Measurements from ENCODE around the gene MAGI2. TPM values are rescaled to one million over a fixed set of nuclear protein-coding genes. Genes with fewer than 3 reads are reported as not detected.

The MAGI2 gene
- total and polyA plus RNA-seq, 2 donors (not counting 3 experiments of a cell fraction or from before 2014, with no cell fraction given): 0.28 to 6.0 TPM

DNA sequence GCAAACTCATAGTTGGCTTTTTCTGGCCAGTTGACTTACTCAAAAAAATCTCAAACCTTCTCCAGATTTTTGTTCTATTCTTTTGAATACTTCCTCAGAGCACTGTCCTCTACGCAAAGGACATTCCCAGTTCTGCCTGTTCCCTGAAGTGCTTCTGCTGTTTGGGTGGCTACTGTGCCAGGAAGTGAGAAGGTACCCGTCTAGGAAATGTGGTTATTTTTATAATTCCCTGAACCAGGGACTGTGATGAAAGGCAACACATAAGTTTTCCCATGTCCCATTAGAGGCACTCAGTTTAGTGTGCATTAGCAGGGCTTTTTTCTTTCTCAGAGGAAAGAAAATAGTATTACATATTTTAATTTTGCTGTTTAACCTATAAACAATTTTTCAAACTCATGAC, 1284.6 kb downstream of the MAGI2 start:
- dilution Hi-C loops (cut with MboI; ENCODE audit: extremely low pct_ligation_motif_present, low sequenced_read_pairs) (no loop called here), intact Hi-C loops (cut with micrococcal nuclease) (no loop called here)
- no peaks in the 10 kb centered on the region for H3K27me3 ChIP-seq (ENCODE audit: control insufficient read depth in 2 of 2, insufficient read depth in 2 of 2, low read length in 2 of 2)
- POLR2A ChIA-PET: no interaction called here
- no peaks in the 10 kb centered on the region for H3K79me2 ChIP-seq (ENCODE audit: control insufficient read depth, insufficient read depth, low read length)
- no peak overlapping the region for H3K4me2 ChIP-seq (ENCODE audit: insufficient read depth, low read length)
- no peaks in the 10 kb centered on the region for H3K9me1 ChIP-seq (replicated peaks; ENCODE audit: control insufficient read depth, extremely low read depth, insufficient read depth, low read length)
- H3K4me3 ChIP-seq (replicated peaks in 1 of 3; ENCODE audit: insufficient read depth in 1 of 3, low read depth in 1 of 3, low read length in 3 of 3): no peak overlapping the region
- no TSS peak for BruUV-seq (replicated peaks)
- CTCF ChIA-PET: no interaction called here
- DNase-seq (ENCODE audit: low read depth, low spot score): no peak
- no peak for FAIRE-seq
- H3K9me3 ChIP-seq (replicated peaks; ENCODE audit: control insufficient read depth, insufficient read depth, low read length): no peaks in the 10 kb centered on the region
- TF ChIP-seq, protein P1, sequence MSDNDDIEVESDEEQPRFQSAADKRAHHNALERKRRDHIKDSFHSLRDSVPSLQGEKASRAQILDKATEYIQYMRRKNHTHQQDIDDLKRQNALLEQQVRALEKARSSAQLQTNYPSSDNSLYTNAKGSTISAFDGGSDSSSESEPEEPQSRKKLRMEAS (IDR thresholded peaks at IDR 0.05; ENCODE audit: insufficient read depth, insufficient read length): no peak
- TF ChIP-seq, protein P2, sequence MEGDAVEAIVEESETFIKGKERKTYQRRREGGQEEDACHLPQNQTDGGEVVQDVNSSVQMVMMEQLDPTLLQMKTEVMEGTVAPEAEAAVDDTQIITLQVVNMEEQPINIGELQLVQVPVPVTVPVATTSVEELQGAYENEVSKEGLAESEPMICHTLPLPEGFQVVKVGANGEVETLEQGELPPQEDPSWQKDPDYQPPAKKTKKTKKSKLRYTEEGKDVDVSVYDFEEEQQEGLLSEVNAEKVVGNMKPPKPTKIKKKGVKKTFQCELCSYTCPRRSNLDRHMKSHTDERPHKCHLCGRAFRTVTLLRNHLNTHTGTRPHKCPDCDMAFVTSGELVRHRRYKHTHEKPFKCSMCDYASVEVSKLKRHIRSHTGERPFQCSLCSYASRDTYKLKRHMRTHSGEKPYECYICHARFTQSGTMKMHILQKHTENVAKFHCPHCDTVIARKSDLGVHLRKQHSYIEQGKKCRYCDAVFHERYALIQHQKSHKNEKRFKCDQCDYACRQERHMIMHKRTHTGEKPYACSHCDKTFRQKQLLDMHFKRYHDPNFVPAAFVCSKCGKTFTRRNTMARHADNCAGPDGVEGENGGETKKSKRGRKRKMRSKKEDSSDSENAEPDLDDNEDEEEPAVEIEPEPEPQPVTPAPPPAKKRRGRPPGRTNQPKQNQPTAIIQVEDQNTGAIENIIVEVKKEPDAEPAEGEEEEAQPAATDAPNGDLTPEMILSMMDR (IDR thresholded peaks at IDR 0.05; ENCODE audit: extremely low read depth in 1 of 2, insufficient read depth in 1 of 2, low read depth in 1 of 2, low read length in 2 of 2): no peak
- no peak for TF ChIP-seq POLR2AphosphoS5 (IDR thresholded peaks at IDR 0.05; ENCODE audit: insufficient read depth, low read depth, low read length)
- TF ChIP-seq FOS (IDR thresholded peaks at IDR 0.05; ENCODE audit: borderline replicate concordance, insufficient read depth, low read length): no peak
- no peak for TF ChIP-seq POLR2A (IDR thresholded peaks at IDR 0.05; ENCODE audit: low read depth, low read length)
- no peak for TF ChIP-seq GATA2 (IDR thresholded peaks at IDR 0.05; ENCODE audit: insufficient read depth, insufficient read length, low read depth, low read length)
- TF ChIP-seq MYC (IDR thresholded peaks at IDR 0.05; ENCODE audit: low read depth, low read length): no peak
- no peak for TF ChIP-seq JUN (IDR thresholded peaks at IDR 0.05; ENCODE audit: borderline replicate concordance, insufficient read depth, insufficient read length, low read depth)
- TF ChIP-seq EZH2 (IDR thresholded peaks at IDR 0.05; ENCODE audit: borderline replicate concordance, low read depth, low read length, severe bottlenecking): no peak
- no peak overlapping the region for H3K27ac ChIP-seq (ENCODE audit: insufficient read depth, low read depth, low read length)
- H4K20me1 ChIP-seq (replicated peaks; ENCODE audit: control insufficient read depth, extremely low read depth, insufficient read depth, low read length): no peaks in the 10 kb centered on the region
- H3K4me1 ChIP-seq (ENCODE audit: control insufficient read depth, extremely low read depth, insufficient read depth, low read length): no peaks in the 10 kb centered on the region
- H3K36me3 ChIP-seq (ENCODE audit: control insufficient read depth in 2 of 2, extremely low read depth in 1 of 2, insufficient read depth in 2 of 2, low read length in 2 of 2): no peaks in the 10 kb centered on the region
- no peak overlapping the region for H3K9ac ChIP-seq (replicated peaks; ENCODE audit: extremely low read depth, insufficient read depth, low read length)
- H2AFZ ChIP-seq (ENCODE audit: low read depth, low read length): no peak overlapping the region
